Adrenal gland (tissue), 12 donors: ENCODE results near the gene ZNF366. TPM values are rescaled to one million over a fixed set of nuclear protein-coding genes. Genes with fewer than 3 reads are reported as not detected.

ENCODE experiments used
- DNase-seq, 7 donors: peaks; one replicate each; pipeline ENCODE4 v3.0.0-alpha.2; 2019 to 2020
- H3K27ac ChIP-seq, 5 donors: fragments of 200-600 bp; sonication (generic) in 4 of 5; 1 replicate in 3 of 5; 2 replicates in 2 of 5; pipeline versions ENCODE4 v1.5.1 to v1.8.0; 2016 to 2020; ENCODE audit warnings: mild to moderate bottlenecking in 1 of 5
- H3K27me3 ChIP-seq: fragments of 200-600 bp; 2 replicates; pipeline ENCODE4 v1.8.0; 2021
- H3K36me3 ChIP-seq, 2 donors: fragments of 200-600 bp; replicated peaks in 1 of 2; 1 replicate in 1 of 2; 2 replicates in 1 of 2; pipeline versions ENCODE4 v1.5.1 to v1.8.0; 2018 to 2022
- H3K4me1 ChIP-seq, 2 donors: fragments of 200-600 bp; replicated peaks in 1 of 2; 1 replicate in 1 of 2; 2 replicates in 1 of 2; pipeline versions ENCODE4 v1.5.1 to v1.8.0; 2018 to 2021
- H3K4me3 ChIP-seq, 4 donors: fragments of 200-600 bp; sonication (generic) in 3 of 4; one replicate each; pipeline ENCODE4 v1.5.1; 2016 to 2018
- H3K9me3 ChIP-seq, 3 donors: fragments of 200-600 bp; sonication (generic) in 1 of 3; replicated peaks in 1 of 3; 1 replicate in 2 of 3; 2 replicates in 1 of 3; pipeline versions ENCODE4 v1.5.1 to v1.8.0; 2016 to 2021
- POLR2A ChIP-seq, 2 donors: fragments of 450-650 bp; IDR thresholded peaks; one replicate each; pipeline ENCODE4 v1.6.1; 2017; ENCODE audit warnings: antibody characterized with exemption in 2 of 2, mild to moderate bottlenecking in 2 of 2, moderate library complexity in 1 of 2
- WGBS, 4 donors: extraction: QIAGEN DNeasy Blood & Tissue Kit in 2 of 4; methylation state at CpG; one replicate each; pipeline versions ENCODE4 v1.1.5 to v1.1.7; 2013 to 2017; 5-methylcytosine and 5-hydroxymethylcytosine counted together
- intact Hi-C, 2 donors: fragments of 100-400 bp; cut with DNase I; formaldehyde crosslinking; loops; one replicate each; pipeline versions ENCODE4 v1.14.1 to v1.15.0; 2022 to 2023
- polyA plus RNA-seq, 3 donors: library from polyadenylated mRNA; stranded (reverse); fragments of 200-250 nt in 2 of 3; fragments of 350-450 nt in 1 of 3; fragmentation: Illumina TruSeq in 1 of 3; extraction: RNeasy Lipid Tissue Mini Kit (QIAGEN cat#74804) in 1 of 3; gene quantifications; one replicate each; pipeline ENCODE4 v1.2.3, GENCODE V29; 2013 to 2014
- total RNA-seq, 9 donors: library from RNA; depleted of rRNA in 4 of 9; stranded (reverse); fragments of >200 nt in 4 of 9; fragments of 120-200 nt in 1 of 9; fragmentation: NEBNext Ultra II Directional in 1 of 9; extraction: Animal tissue kit (Norgen Biotek cat#: 25700) in 1 of 9; gene quantifications; one replicate each; pipeline versions ENCODE4 v1.1.0 to v1.2.4, GENCODE V29; 2013 to 2023
- TF ChIP-seq, protein P1 (sequence below), 6 experiments: fragments of 450-650 bp in 4 of 6; fragments of 200-600 bp in 2 of 6; sonication (generic) in 1 of 6; IDR thresholded peaks; 1 replicate in 5 of 6; 2 replicates in 1 of 6; pipeline versions ENCODE4 v1.5.1 to v1.8.0; 2016 to 2021; ENCODE audit warnings: antibody characterized with exemption in 6 of 6, mild to moderate bottlenecking in 2 of 6, moderate library complexity in 1 of 6
- donor health status: healthy with polysubstance abuse.
- donor health status: Bipolar disorder and iron deficiency.
- donor health status: DM: yes; HTN: yes; CAD: no.
- donor health status: DM: no; HTN: no; CAD: no.
- donor health status: DM: no; HTN: no; CAD: no.
- donor health status: DM: yes; HTN: yes; CAD: no.

Gene ZNF366
- total and polyA plus RNA-seq, 12 donors = 0.24 to 5.3 (median 2.6) TPM

DNA sequence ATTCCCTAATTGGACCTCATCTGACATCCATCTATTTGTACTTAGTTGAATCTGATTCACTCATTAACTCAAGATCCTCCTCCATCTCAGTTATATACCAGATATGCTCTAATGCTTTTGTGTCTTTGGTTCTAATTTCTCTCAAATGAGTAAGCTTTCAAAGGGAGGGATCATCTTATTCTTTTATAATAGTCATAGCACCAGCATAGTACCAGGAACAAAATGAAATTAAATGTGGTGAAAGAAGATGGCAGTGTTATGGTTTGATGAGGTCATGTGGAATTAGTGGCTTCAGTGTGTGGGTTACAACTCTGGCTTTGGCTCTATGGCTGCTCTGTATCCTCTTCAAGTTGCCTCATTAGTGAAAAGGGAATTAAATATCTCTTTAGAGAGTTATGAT is 32.5 kb upstream of the ZNF366 start:
- H3K4me3 ChIP-seq = no peak overlapping the region
- no peak for DNase-seq
- H3K27me3 ChIP-seq = no peaks in the 10 kb centered on the region
- no peaks in the 10 kb centered on the region for H3K4me1 ChIP-seq
- H3K27ac ChIP-seq = no peak overlapping the region
- no peaks in the 10 kb centered on the region for H3K9me3 ChIP-seq
- TF ChIP-seq, protein P1, sequence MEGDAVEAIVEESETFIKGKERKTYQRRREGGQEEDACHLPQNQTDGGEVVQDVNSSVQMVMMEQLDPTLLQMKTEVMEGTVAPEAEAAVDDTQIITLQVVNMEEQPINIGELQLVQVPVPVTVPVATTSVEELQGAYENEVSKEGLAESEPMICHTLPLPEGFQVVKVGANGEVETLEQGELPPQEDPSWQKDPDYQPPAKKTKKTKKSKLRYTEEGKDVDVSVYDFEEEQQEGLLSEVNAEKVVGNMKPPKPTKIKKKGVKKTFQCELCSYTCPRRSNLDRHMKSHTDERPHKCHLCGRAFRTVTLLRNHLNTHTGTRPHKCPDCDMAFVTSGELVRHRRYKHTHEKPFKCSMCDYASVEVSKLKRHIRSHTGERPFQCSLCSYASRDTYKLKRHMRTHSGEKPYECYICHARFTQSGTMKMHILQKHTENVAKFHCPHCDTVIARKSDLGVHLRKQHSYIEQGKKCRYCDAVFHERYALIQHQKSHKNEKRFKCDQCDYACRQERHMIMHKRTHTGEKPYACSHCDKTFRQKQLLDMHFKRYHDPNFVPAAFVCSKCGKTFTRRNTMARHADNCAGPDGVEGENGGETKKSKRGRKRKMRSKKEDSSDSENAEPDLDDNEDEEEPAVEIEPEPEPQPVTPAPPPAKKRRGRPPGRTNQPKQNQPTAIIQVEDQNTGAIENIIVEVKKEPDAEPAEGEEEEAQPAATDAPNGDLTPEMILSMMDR (IDR thresholded peaks at IDR 0.05) = no peak
- no peak for TF ChIP-seq POLR2A (IDR thresholded peaks at IDR 0.05)
- H3K36me3 ChIP-seq = no peaks in the 10 kb centered on the region
- intact Hi-C loops = no loop called here

DNA sequence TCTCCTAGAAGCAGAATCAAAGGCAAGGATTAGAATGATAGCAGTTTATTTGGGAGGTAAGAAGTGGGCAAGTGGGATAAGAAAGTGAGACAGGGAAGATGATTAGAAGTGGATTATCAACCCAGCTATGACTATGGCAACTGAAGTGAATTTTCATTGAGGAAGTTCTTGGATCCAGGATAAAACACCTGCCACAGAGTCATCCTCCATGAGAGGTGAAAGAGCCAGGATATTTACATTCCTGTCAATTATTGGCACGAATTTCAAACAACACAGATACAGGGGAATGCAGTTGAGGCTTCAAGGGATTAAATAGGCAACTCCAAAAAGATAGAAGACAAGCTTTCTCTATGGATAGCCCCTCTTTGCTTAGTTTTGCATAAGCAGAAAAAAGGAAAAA is 31.8 kb upstream of the ZNF366 start:
- no peak overlapping the region for H3K27ac ChIP-seq
- H3K36me3 ChIP-seq = no peaks in the 10 kb centered on the region
- no peaks in the 10 kb centered on the region for H3K4me1 ChIP-seq
- 48 to 76% (median 73%) methylated on average over 1 of the region's 1 CpG for WGBS, 4 donors
- no peaks in the 10 kb centered on the region for H3K9me3 ChIP-seq
- TF ChIP-seq, protein P1 (IDR thresholded peaks at IDR 0.05) = no peak
- TF ChIP-seq POLR2A (IDR thresholded peaks at IDR 0.05) = no peak
- H3K4me3 ChIP-seq = no peak overlapping the region
- no peaks in the 10 kb centered on the region for H3K27me3 ChIP-seq
- intact Hi-C loops = no loop called here
- DNase-seq = no peak

DNA sequence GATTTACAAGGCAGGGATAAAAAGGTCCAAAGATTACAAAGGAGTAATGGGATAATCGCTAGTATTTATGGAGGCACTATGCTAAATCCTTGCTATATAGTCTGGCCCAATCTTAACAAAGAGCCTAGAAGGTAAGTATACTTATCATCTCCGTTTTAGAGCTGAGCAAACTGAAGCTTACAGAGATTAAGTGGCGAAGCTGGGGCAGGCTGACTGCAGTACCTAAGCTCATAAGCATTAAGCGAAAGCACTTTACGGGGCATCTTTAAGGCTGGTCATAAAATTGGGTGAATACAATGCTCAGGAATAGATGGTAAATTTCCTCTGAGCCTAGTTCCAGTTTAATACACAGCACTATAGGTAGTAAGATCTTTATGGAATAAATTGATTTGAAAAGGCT is 30.0 kb upstream of the ZNF366 start:
- H3K4me1 ChIP-seq = no peaks in the 10 kb centered on the region
- TF ChIP-seq, protein P1 (IDR thresholded peaks at IDR 0.05) = no peak
- no peak for TF ChIP-seq POLR2A (IDR thresholded peaks at IDR 0.05)
- DNase-seq = no peak
- H3K36me3 ChIP-seq = no peaks in the 10 kb centered on the region
- H3K27ac ChIP-seq = no peak overlapping the region
- no peaks in the 10 kb centered on the region for H3K27me3 ChIP-seq
- intact Hi-C loops = no loop called here
- 79 to 88% (median 79%) methylated on average over 5 of the region's 5 CpGs for WGBS, 4 donors
- H3K4me3 ChIP-seq = no peak overlapping the region
- H3K9me3 ChIP-seq = no peaks in the 10 kb centered on the region

DNA sequence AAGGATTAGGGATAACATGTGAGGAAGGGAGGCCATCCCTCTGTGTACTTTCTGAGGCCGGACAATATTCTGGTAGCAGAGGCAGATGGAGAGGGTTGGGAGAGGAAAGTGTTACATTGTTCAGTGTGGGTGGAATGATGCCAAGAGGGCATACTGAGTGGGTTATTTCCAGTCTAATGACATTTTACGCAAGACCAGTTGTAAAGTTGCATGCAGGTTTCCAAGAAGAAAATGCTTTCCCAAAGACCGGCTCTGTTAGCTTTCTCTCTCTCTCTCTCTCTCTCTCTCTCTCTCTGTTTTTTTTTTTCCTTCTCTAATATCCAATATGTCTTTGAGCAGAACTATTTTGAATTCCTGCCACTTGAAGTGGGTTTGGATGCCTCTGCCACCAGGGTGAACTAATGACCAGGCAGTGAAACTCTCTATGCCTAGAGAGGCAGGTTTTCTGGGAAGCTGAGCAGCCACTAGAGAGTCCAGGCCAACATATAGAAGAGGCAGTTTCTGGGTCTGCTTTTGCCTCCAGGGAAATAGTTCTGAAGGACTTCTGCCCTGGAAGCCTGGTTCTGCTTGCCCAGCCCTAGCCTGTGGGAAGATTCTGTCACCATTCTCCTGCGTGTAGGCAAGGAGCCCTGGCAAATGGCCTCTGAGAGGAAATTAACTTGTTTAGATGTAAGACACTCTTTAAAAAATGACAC is 24.4 kb upstream of the ZNF366 start:
- intact Hi-C loops = no loop called here

More for the DNA sequence above, 24.4 kb upstream of the ZNF366 start:
- WGBS, 4 donors = 84 to 89% (median 88%) methylated on average over 4 of the region's 4 CpGs
- DNase-seq = no peak
- Histone ChIP-seq H3K4me1 (no peaks in the 10 kb centered on the region), H3K36me3 (no peaks in the 10 kb centered on the region), H3K9me3 (no peaks in the 10 kb centered on the region), H3K4me3 (no peak overlapping the region), H3K27ac (no peak overlapping the region), H3K27me3 (no peaks in the 10 kb centered on the region)
- TF ChIP-seq POLR2A (IDR thresholded peaks at IDR 0.05) = no peak
- TF ChIP-seq, protein P1 (IDR thresholded peaks at IDR 0.05) = no peak
